Fibroblast of lung (primary cell): ENCODE data around the gene TFF1. TPM values are rescaled to one million over a fixed set of nuclear protein-coding genes. Genes with fewer than 3 reads are reported as not detected.

Experiments
- DNase-seq, 2 donors: peaks; one replicate each; pipeline versions ENCODE4 v3.0.0 to v3.0.0-alpha.2; 2010; ENCODE audit warnings: low read depth in 2 of 2
- H2AFZ ChIP-seq: 2 replicates; pipeline ENCODE4 v1.5.1; 2012; ENCODE audit warnings: low read length, control low read depth, inconsistent platforms
- H3K27ac ChIP-seq: 2 replicates; pipeline ENCODE4 v1.5.1; 2011; ENCODE audit warnings: low read length, control low read depth; ENCODE audit not compliant: insufficient read depth
- H3K27me3 ChIP-seq: 2 replicates; pipeline ENCODE4 v1.5.1; 2011; ENCODE audit warnings: mild to moderate bottlenecking, low read length; ENCODE audit not compliant: control insufficient read depth, insufficient read depth
- H3K36me3 ChIP-seq: 2 replicates; pipeline ENCODE4 v1.5.1; 2011; ENCODE audit warnings: low read length; ENCODE audit not compliant: control insufficient read depth, insufficient read depth
- H3K4me1 ChIP-seq: 2 replicates; pipeline ENCODE4 v1.5.1; 2011; ENCODE audit warnings: low read length; ENCODE audit not compliant: control insufficient read depth, insufficient read depth; ENCODE audit errors: extremely low read depth
- H3K4me2 ChIP-seq: 2 replicates; pipeline ENCODE4 v1.5.1; 2011; ENCODE audit warnings: low read length, control low read depth; ENCODE audit not compliant: insufficient read depth; ENCODE audit errors: extremely low read depth
- H3K4me3 ChIP-seq, 4 experiments: fragments of 200-600 bp in 1 of 4; sonication (generic) in 1 of 4; replicated peaks in 1 of 4; 2 replicates each; pipeline ENCODE4 v1.5.1; 2011 to 2016; ENCODE audit warnings: low read length in 4 of 4, low read depth in 3 of 4, mild to moderate bottlenecking in 3 of 4, control low read depth in 2 of 4, inconsistent platforms in 1 of 4, mixed read lengths in 1 of 4; ENCODE audit not compliant: insufficient read depth in 1 of 4; ENCODE audit errors: control extremely low read depth in 1 of 4
- H3K79me2 ChIP-seq: 2 replicates; pipeline ENCODE4 v1.5.1; 2012; ENCODE audit warnings: mild to moderate bottlenecking, low read length, inconsistent platforms; ENCODE audit not compliant: control insufficient read depth, insufficient read depth
- H3K9ac ChIP-seq: 2 replicates; pipeline ENCODE4 v1.5.1; 2011; ENCODE audit warnings: mild to moderate bottlenecking, low read length, control low read depth; ENCODE audit not compliant: insufficient read depth
- H3K9me3 ChIP-seq: 2 replicates; pipeline ENCODE4 v1.5.1; 2012; ENCODE audit warnings: low read depth, low read length; ENCODE audit not compliant: control insufficient read depth, insufficient read depth
- H4K20me1 ChIP-seq: 2 replicates; pipeline ENCODE4 v1.5.1; 2011; ENCODE audit warnings: low read length; ENCODE audit not compliant: control insufficient read depth, insufficient read depth; ENCODE audit errors: extremely low read depth
- EZH2 ChIP-seq: IDR thresholded peaks from 2 replicates; pipeline ENCODE4 v1.5.1; 2012; ENCODE audit warnings: low read length, control low read depth, mild to moderate bottlenecking; ENCODE audit errors: missing control alignments
- polyA plus RNA-seq, 2 donors: library from polyadenylated mRNA; depleted of rRNA in 1 of 2; stranded (reverse) in 1 of 2; unstranded in 1 of 2; fragments of >200 nt; gene quantifications; 2 replicates each; pipeline ENCODE4 v1.2.1, GENCODE V29; 2011 to 2012; ENCODE audit warnings: missing spikeins in 1 of 2
- total RNA-seq: library from RNA; depleted of rRNA; stranded (reverse); fragments of >200 nt; gene quantifications from 2 replicates; pipeline ENCODE4 v1.2.1, GENCODE V29; 2014
- TF ChIP-seq, protein P1 (sequence below), 2 donors: IDR thresholded peaks in 1 of 2; conservative IDR thresholded peaks in 1 of 2; 1 replicate in 1 of 2; 2 replicates in 1 of 2; pipeline ENCODE4 v1.5.1; 2011 to 2012; ENCODE audit warnings: low read length in 2 of 2, control low read depth in 1 of 2, inconsistent platforms in 1 of 2, low read depth in 1 of 2, mild to moderate bottlenecking in 1 of 2

TFF1 gene
- total and polyA plus RNA-seq, 2 donors (not counting 1 experiment from before 2014, with no cell fraction given), result not detected

DNA sequence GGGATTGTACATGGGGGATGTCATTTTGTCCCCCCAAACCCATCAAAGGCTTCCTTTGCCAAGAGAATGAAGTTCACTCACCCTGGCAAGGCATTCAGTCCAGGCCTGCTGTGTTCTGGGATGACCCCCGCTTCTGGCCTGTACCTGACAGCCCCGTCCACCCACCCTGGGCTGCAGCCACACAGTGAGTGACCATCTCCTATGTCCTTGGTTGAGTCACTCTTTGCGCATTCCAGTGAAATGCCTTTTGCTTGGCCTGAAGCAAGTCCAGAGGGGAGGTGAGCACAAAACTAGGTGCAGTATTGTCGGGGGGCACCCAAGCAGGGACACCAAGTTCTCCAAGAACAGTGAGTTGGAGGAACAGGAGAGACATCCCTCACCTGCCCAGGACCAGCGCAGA lies 19.3 kb upstream of the TFF1 start:
- Histone ChIP-seq H4K20me1 (no peaks in the 10 kb centered on the region), H3K79me2 (no peaks in the 10 kb centered on the region), H3K36me3 (no peaks in the 10 kb centered on the region), H3K27ac (no peak overlapping the region), H3K9ac (no peak overlapping the region), H3K27me3 (no peaks in the 10 kb centered on the region), H3K4me3 (no peak overlapping the region), H3K9me3 (no peaks in the 10 kb centered on the region), H3K4me1 (no peaks in the 10 kb centered on the region), H2AFZ (no peak overlapping the region), H3K4me2 (no peak overlapping the region)
- DNase-seq, result no peak
- no peak for TF ChIP-seq EZH2
- TF ChIP-seq, protein P1, sequence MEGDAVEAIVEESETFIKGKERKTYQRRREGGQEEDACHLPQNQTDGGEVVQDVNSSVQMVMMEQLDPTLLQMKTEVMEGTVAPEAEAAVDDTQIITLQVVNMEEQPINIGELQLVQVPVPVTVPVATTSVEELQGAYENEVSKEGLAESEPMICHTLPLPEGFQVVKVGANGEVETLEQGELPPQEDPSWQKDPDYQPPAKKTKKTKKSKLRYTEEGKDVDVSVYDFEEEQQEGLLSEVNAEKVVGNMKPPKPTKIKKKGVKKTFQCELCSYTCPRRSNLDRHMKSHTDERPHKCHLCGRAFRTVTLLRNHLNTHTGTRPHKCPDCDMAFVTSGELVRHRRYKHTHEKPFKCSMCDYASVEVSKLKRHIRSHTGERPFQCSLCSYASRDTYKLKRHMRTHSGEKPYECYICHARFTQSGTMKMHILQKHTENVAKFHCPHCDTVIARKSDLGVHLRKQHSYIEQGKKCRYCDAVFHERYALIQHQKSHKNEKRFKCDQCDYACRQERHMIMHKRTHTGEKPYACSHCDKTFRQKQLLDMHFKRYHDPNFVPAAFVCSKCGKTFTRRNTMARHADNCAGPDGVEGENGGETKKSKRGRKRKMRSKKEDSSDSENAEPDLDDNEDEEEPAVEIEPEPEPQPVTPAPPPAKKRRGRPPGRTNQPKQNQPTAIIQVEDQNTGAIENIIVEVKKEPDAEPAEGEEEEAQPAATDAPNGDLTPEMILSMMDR (conservative IDR thresholded peaks at IDR 0.05 in 1 of 2, IDR thresholded peaks at IDR 0.05 in 1 of 2; ENCODE audit: low read depth in 1 of 2, low read length in 2 of 2), result no peak

DNA sequence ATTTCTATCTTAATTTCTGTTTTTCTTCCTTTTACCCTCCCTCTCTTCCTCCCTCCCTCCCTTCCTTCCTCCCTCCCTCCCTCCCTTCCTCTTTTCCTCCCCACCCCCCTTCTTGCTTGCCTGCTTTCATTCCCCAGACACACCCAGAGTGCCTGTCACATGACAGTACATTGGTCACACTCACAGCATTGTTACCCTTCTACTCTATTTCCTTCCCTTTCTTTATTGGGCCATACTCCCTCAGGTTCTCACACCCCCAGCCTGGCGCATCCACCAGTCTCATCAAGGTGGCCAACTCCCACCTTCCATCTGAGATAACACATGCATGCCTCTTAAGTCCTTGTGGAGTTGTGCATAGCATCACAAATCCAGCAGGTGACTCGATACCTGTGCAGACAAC lies 18.7 kb upstream of the TFF1 start:
- Histone ChIP-seq H3K27me3 (no peaks in the 10 kb centered on the region), H4K20me1 (no peaks in the 10 kb centered on the region), H3K9me3 (no peaks in the 10 kb centered on the region), H3K4me2 (no peak overlapping the region), H3K4me3 (no peak overlapping the region), H2AFZ (no peak overlapping the region), H3K9ac (no peak overlapping the region), H3K27ac (no peak overlapping the region), H3K79me2 (no peaks in the 10 kb centered on the region), H3K4me1 (no peaks in the 10 kb centered on the region), H3K36me3 (no peaks in the 10 kb centered on the region)
- TF ChIP-seq, protein P1 (conservative IDR thresholded peaks at IDR 0.05 in 1 of 2, IDR thresholded peaks at IDR 0.05 in 1 of 2; ENCODE audit: low read depth in 1 of 2, low read length in 2 of 2), result no peak
- TF ChIP-seq EZH2, result no peak
- no peak for DNase-seq

DNA sequence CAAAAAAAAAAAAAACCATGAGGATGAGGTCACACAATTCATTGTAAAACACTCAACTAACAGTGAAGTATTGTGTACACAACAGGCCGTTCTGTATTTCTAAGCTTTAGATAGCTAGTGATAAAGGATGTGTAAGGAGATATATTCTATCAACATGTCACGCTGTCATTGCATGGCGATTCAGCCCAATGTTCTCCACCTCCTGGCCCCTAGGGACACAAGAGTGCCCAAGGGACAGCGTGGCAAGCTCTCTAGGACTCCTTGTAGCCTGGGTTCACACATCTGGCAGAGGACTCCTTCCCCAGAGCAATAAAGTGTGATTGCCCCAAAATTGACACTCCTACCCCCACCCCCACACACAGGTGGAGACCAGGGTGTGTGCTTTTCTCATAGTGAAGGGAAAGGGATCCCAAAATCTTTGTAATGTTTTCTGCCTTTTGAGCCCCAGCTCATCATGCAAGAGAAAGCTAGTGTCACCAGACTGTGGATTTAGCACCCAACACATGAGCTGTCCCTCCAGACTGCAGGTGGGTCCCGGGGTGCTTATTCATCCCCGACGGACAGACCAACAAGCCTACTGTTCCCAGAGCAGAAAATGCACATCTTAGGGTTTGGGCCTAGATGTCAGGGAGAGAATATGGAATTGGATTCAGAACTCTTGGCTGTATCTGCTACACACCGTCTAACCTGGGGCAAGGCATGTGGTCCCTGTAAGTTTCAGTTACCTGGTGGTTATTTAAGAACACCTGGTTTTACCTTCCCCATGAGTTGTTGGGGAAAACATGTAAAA lies 18.0 kb upstream of the TFF1 start:
- Histone ChIP-seq H3K27ac (no peak overlapping the region), H4K20me1 (no peaks in the 10 kb centered on the region), H3K4me3 (no peak overlapping the region), H3K36me3 (no peaks in the 10 kb centered on the region), H2AFZ (no peak overlapping the region), H3K4me2 (no peak overlapping the region), H3K79me2 (no peaks in the 10 kb centered on the region), H3K9me3 (no peaks in the 10 kb centered on the region), H3K27me3 (no peaks in the 10 kb centered on the region), H3K9ac (no peak overlapping the region), H3K4me1 (no peaks in the 10 kb centered on the region)
- TF ChIP-seq, protein P1 (conservative IDR thresholded peaks at IDR 0.05 in 1 of 2, IDR thresholded peaks at IDR 0.05 in 1 of 2; ENCODE audit: low read depth in 1 of 2, low read length in 2 of 2), result no peak
- no peak for TF ChIP-seq EZH2
- DNase-seq, result no peak
